Hepatocyte (in vitro differentiated cells): ENCODE data around the gene DNAJB11. TPM values are rescaled to one million over a fixed set of nuclear protein-coding genes. Genes with fewer than 3 reads are reported as not detected.

Experiments used
- DNase-seq: peaks from one replicate; pipeline ENCODE4 v3.0.0-alpha.2; 2016; ENCODE audit warnings: low spot score
- H2AFZ ChIP-seq: fragments of 200-600 bp; sonication (generic); 2 replicates; pipeline ENCODE4 v1.6.0; 2016; ENCODE audit warnings: antibody characterized with exemption, mild to moderate bottlenecking
- H3K27ac ChIP-seq: fragments of 200-600 bp; sonication (generic); 2 replicates; pipeline ENCODE4 v1.5.1; 2016; ENCODE audit warnings: mild to moderate bottlenecking
- H3K27me3 ChIP-seq: fragments of 200-600 bp; sonication (generic); 2 replicates; pipeline ENCODE4 v1.6.1; 2016
- H3K36me3 ChIP-seq: fragments of 200-600 bp; sonication (generic); replicated peaks from 2 replicates; pipeline ENCODE4 v1.5.1; 2016; ENCODE audit warnings: low read depth; ENCODE audit not compliant: insufficient read depth
- H3K4me1 ChIP-seq: fragments of 200-600 bp; sonication (generic); 2 replicates; pipeline ENCODE4 v1.5.1; 2016; ENCODE audit warnings: mild to moderate bottlenecking, moderate library complexity; ENCODE audit not compliant: insufficient read depth
- H3K4me2 ChIP-seq: fragments of 200-600 bp; sonication (generic); 2 replicates; pipeline ENCODE4 v1.6.0; 2016
- H3K4me3 ChIP-seq: fragments of 200-600 bp; sonication (generic); 2 replicates; pipeline ENCODE4 v1.5.1; 2016; ENCODE audit warnings: mild to moderate bottlenecking
- H3K79me2 ChIP-seq: fragments of 200-600 bp; sonication (generic); 2 replicates; pipeline ENCODE4 v1.6.0; 2017; ENCODE audit warnings: mild to moderate bottlenecking
- H3K9me2 ChIP-seq: fragments of 200-600 bp; sonication (generic); replicated peaks from 2 replicates; pipeline ENCODE4 v1.6.0; 2017; ENCODE audit warnings: mild to moderate bottlenecking; ENCODE audit not compliant: insufficient read depth
- H3K9me3 ChIP-seq: fragments of 200-600 bp; sonication (generic); 2 replicates; pipeline ENCODE4 v1.5.1; 2016; ENCODE audit warnings: low read depth, mild to moderate bottlenecking
- H4K20me1 ChIP-seq: fragments of 200-600 bp; sonication (generic); 2 replicates; pipeline ENCODE4 v1.6.0; 2016; ENCODE audit warnings: mild to moderate bottlenecking; ENCODE audit not compliant: insufficient read depth, poor library complexity, severe bottlenecking
- EZH2 ChIP-seq: fragments of 200-600 bp; sonication (generic); IDR thresholded peaks from 2 replicates; pipeline ENCODE4 v1.6.1; 2016; ENCODE audit warnings: antibody characterized with exemption, mild to moderate bottlenecking, borderline replicate concordance
- EZH2phosphoT487 ChIP-seq: fragments of 200-600 bp; sonication (generic); IDR thresholded peaks from one replicate; pipeline ENCODE4 v1.6.1; 2018; ENCODE audit warnings: antibody characterized with exemption, mild to moderate bottlenecking, low read depth, moderate library complexity; ENCODE audit not compliant: unreplicated experiment, severe bottlenecking
- WGBS: methylation state at CpG from one replicate; pipeline ENCODE4 v1.1.6; 2016; ENCODE audit warnings: low lambda C conversion rate; ENCODE audit errors: missing lambda C conversion rate; 5-methylcytosine and 5-hydroxymethylcytosine counted together
- polyA plus RNA-seq: library from polyadenylated mRNA; unstranded; fragments of >200 nt; fragmentation: Nextera tagmentation; extraction: Ambion mirVana; gene quantifications from 2 replicates; pipeline ENCODE4 v1.2.1, GENCODE V29; 2016
- total RNA-seq: library from RNA; depleted of rRNA; stranded (reverse); fragments of >200 nt; gene quantifications from 2 replicates; pipeline ENCODE4 v1.2.3, GENCODE V29; 2014
- TF ChIP-seq, protein P1 (sequence below): fragments of 200-600 bp; sonication (generic); IDR thresholded peaks from 2 replicates; pipeline ENCODE4 v1.5.1; 2016; ENCODE audit warnings: antibody characterized with exemption, mild to moderate bottlenecking; ENCODE audit not compliant: poor library complexity

The DNAJB11 gene
- total and polyA plus RNA-seq, 2 experiments from 2014 or later: 103 to 148 TPM

DNA sequence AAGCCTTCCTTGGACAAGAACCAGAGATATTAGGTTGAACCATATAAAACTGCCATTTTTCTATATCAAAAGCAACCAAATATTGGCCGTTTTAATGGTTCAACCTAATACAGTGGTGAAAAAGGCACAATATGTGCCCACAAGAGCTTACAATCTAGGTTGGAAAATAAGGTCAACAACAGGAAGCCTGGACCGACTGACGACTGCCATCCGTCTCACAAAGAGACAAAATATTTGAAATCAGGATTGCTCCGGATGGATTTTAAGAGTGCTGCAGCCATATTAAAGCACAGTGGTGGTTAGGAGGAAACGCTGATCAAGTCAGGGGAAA, 43.7 kb downstream of the DNAJB11 start:
- WGBS: 81% methylated on average over 6 of the region's 6 CpGs
- H2AFZ ChIP-seq: no peak overlapping the region
- no peak overlapping the region for H3K27ac ChIP-seq
- no peaks in the 10 kb centered on the region for H4K20me1 ChIP-seq
- DNase-seq: no peak
- no peaks in the 10 kb centered on the region for H3K9me3 ChIP-seq
- H3K4me3 ChIP-seq: no peak overlapping the region
- H3K27me3 ChIP-seq: no peaks in the 10 kb centered on the region
- H3K36me3 ChIP-seq: no peaks in the 10 kb centered on the region
- no peaks in the 10 kb centered on the region for H3K79me2 ChIP-seq
- no peaks in the 10 kb centered on the region for H3K4me1 ChIP-seq
- no peaks in the 10 kb centered on the region for H3K9me2 ChIP-seq
- H3K4me2 ChIP-seq: no peak overlapping the region
- TF ChIP-seq, protein P1, sequence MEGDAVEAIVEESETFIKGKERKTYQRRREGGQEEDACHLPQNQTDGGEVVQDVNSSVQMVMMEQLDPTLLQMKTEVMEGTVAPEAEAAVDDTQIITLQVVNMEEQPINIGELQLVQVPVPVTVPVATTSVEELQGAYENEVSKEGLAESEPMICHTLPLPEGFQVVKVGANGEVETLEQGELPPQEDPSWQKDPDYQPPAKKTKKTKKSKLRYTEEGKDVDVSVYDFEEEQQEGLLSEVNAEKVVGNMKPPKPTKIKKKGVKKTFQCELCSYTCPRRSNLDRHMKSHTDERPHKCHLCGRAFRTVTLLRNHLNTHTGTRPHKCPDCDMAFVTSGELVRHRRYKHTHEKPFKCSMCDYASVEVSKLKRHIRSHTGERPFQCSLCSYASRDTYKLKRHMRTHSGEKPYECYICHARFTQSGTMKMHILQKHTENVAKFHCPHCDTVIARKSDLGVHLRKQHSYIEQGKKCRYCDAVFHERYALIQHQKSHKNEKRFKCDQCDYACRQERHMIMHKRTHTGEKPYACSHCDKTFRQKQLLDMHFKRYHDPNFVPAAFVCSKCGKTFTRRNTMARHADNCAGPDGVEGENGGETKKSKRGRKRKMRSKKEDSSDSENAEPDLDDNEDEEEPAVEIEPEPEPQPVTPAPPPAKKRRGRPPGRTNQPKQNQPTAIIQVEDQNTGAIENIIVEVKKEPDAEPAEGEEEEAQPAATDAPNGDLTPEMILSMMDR: no peak
- no peak for TF ChIP-seq EZH2
- TF ChIP-seq EZH2phosphoT487: no peak

DNA sequence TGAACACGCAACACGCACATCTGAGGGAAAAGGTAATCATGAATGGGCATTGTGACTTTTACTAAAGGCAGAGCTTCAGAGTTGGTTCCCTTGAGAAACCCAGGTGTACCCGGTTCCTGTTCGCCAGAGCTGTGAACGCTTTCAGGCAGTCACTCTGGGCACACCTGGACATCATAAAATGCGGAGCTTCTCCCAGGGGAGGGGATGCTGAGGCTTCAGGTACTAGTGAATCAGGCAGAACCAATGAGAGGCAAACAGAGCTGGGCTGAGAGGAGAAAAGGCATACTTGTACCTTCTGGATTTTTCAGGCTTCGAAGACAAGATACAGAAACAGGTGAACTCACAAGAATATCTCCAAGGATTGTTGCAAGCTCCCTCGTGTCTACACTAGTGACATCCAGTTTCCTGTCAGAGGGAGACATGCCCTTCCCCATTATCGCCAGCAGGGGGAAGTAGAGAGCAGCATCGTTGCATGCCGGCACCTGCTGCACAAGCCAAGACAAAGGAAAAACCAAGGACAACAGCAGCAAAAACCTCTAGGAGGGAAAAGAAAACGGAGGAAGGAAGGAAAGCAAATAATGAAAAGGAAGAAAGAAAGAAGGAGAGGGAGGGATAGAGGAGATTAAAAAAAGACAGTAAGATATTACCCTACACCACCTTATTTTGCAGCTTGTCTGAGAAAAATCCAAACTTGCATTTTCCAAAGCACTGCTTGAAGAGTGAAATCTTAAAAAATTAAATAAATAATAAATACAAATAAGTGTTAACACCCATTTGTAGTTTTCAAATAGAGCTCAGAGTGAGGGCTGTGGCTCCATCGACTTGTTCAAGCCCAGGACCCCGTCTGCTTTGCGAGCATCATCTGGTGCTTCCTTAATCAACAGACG, 44.3 kb downstream of the DNAJB11 start:
- H4K20me1 ChIP-seq: no peaks in the 10 kb centered on the region
- no peak for TF ChIP-seq EZH2phosphoT487
- TF ChIP-seq, protein P1: peak; percentile 96
- H3K4me2 ChIP-seq: peak overlapping the region; percentile 36
- no peaks in the 10 kb centered on the region for H3K9me3 ChIP-seq
- no peaks in the 10 kb centered on the region for H3K4me1 ChIP-seq
- no peaks in the 10 kb centered on the region for H3K79me2 ChIP-seq
- WGBS: 38% methylated on average over 16 of the region's 16 CpGs
- DNase-seq: peak; percentile 82
- no peak overlapping the region for H3K27ac ChIP-seq
- no peaks in the 10 kb centered on the region for H3K9me2 ChIP-seq
- no peak overlapping the region for H3K4me3 ChIP-seq
- H2AFZ ChIP-seq: no peak overlapping the region
- no peaks in the 10 kb centered on the region for H3K27me3 ChIP-seq
- H3K36me3 ChIP-seq: no peaks in the 10 kb centered on the region

DNA sequence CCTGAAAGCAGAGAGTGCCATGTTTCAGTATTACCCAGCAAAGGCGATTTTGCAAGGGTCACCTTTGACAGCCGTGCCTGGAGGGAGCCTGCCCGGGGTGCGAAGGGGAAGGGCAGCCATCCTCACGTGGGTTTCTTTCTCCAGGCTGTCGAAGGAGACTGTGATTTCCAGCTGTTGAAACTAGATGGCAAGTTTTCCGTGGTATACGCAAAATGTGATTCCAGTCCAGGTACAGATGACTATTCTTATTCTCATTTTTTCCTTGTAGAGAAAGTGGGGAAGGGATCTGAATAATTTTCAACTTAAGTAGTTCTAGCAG, 45.7 kb downstream of the DNAJB11 start:
- no peaks in the 10 kb centered on the region for H4K20me1 ChIP-seq
- no peaks in the 10 kb centered on the region for H3K27me3 ChIP-seq
- H3K27ac ChIP-seq: no peak overlapping the region
- no peaks in the 10 kb centered on the region for H3K36me3 ChIP-seq
- no peaks in the 10 kb centered on the region for H3K9me3 ChIP-seq
- TF ChIP-seq EZH2 (no peak), EZH2phosphoT487 (no peak)
- TF ChIP-seq, protein P1: no peak
- peak overlapping the region; percentile 57 for H2AFZ ChIP-seq
- no peaks in the 10 kb centered on the region for H3K4me1 ChIP-seq
- 87% methylated on average over 8 of the region's 8 CpGs for WGBS
- H3K4me2 ChIP-seq: no peak overlapping the region
- H3K79me2 ChIP-seq: no peaks in the 10 kb centered on the region
- no peaks in the 10 kb centered on the region for H3K9me2 ChIP-seq
- no peak overlapping the region for H3K4me3 ChIP-seq
- DNase-seq: no peak
